HG03558 (cell line): ENCODE measurements around the gene ZYG11B.
"Not testable (repeated sequence)": the region's sequence is repeated elsewhere in the genome, so short reads cannot be mapped to it uniquely, and the experiment has no call there.

ENCODE experiments used
- ATAC-seq: cut with Tn5 transposase; IDR thresholded peaks from one replicate; pipeline ENCODE4 v1.9.1; 2021; ENCODE audit warnings: moderate number of reproducible peaks; ENCODE audit not compliant: unreplicated experiment; ENCODE audit errors: extremely low read depth

ZYG11B gene

GRCh38 chr1:52706941-52707926, 19.0 kb upstream of the ZYG11B start:
- ATAC-seq: no peak

DNA sequence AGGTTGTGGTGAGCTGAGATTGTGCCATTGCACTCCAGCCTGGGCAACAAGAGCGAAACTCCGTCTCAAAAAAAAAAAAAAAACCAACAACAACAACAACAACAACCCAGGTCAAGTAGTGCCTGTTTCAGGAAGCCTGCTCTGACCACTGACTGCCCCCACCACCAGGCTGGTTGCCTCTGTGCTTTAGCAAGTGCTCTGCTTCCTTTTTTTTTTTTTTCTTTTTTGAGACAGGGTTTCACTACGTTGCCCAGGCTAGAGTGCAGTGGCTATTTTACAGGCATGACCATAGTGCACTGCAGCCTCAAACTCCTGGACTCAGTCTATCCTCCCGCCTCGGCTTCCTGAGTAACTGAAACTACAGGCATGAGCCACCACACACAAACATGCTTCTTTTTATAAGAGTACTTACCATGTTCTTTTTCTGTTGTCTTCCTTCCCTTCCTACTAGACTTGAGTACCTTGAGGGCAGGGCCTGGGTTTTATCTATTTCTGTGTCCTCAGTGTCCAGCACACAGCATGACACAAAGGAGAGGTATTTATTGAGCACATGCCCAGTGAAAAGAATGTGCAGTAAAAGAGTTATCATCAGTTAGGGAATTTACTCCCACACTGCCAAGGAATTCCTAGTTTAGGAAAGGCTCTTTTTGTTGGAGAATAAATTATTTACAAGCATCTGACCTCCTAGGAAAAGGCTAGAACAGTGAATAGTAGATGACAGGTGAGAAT, 18.2 kb upstream of the ZYG11B start:
- ATAC-seq: no peak

DNA sequence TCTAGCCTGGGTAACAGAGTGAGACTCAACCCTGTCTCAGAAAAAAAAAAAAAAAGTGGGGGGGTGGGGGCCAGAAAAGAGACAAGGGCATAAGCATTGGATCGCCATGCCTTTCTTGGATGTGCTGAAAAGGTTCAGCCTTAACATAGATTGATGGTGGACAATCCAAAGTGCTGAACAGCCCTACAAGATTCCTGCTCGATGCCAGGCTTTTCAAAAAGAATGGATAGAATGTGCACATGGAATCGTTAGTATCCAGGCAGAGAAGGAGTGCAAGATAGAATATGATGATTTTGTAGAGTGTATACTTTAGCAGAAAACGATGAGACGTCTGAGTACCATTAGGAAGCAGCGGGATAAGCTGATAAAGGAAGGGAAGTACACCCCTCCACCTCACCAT, 17.2 kb upstream of the ZYG11B start:
- ATAC-seq: no peak

GRCh38 chr1:52713590-52713989, 12.7 kb upstream of the ZYG11B start:
- no peak for ATAC-seq

DNA sequence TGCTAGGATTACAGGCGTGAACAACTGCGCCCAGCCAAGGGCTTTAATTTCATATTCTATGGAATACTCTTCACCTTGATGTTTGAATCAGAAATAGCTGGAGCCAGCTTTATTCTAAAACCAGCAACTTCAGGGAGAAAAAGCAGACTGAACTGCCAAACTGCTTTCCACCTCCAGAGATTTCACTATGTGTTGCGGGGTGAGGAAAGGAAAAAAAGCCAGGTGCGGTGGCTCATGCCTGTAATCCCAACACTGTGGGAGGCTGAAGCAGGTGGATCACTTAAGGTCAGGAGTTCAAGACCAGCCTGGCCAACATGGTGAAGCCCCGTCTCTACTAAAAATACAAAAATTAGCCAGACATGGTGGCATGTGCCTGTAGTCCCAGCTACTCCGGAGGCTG, 11.0 kb upstream of the ZYG11B start:
- not testable (repeated sequence) for ATAC-seq

GRCh38 chr1:52723260-52723659, 3.0 kb upstream of the ZYG11B start:
- no peak for ATAC-seq

- ATAC-seq: no peak
Observed at GRCh38 chr1:52725903-52726264, 369 bp upstream of the ZYG11B start.

- ATAC-seq: no peak
Observed at GRCh38 chr1:52727114-52727586, 897 bp downstream of the ZYG11B start.

DNA sequence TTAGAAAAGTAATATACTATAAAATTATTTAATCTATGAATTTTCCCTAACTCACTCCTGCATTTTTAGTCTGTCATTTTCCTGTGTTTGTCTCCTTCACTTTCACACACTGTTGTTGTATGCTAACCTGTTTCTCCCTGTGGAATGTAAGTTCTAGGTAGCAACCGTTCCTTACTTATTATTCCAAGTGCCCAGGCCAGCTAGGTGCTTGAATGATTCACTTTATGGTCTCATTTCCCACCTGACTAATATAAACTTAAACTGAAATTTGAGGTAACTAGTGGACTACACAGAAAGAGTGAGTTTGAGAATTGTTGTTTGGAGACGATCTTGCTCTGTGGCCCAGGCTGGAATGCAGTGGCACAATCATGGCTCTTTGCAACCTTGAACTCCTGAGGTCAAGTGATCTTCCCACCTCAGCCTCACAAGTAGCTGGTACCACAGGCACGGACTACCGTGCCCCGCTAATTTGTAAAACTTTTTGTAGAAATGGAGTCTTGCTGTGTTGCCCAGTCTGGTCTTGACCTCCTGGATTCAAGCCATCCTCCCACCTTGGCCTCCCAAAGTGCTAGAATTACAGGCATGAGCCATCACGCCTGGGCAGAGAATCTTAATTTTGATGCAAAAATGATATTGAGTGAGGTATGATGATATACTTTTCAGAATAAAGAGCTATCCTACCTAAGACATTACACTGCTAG, 1.9 kb downstream of the ZYG11B start:
- ATAC-seq: no peak

GRCh38 chr1:52733368-52733767, 7.1 kb downstream of the ZYG11B start:
- no peak for ATAC-seq

DNA sequence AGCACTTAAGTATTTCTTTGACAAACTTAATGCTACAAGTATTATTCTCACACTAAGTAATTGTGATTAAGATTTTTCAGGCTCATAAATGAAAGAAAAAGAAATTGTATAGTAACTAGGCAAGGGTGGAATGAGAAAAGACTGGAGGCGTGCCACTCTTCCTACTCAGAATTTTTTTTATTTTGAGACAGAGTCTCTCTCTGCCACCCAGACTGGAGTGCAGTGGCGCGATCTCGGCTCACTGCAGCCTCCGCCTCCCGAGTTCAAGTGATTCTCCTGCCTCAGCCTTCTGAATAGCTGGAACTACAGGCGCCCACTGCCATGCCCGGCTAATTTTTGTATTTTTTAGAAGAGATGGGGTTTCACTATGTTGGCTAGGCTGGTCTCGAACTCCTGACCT, 9.1 kb downstream of the ZYG11B start:
- ATAC-seq: not testable (repeated sequence)

- ATAC-seq: no peak
Observed at GRCh38 chr1:52738148-52738547, 11.9 kb downstream of the ZYG11B start.

DNA sequence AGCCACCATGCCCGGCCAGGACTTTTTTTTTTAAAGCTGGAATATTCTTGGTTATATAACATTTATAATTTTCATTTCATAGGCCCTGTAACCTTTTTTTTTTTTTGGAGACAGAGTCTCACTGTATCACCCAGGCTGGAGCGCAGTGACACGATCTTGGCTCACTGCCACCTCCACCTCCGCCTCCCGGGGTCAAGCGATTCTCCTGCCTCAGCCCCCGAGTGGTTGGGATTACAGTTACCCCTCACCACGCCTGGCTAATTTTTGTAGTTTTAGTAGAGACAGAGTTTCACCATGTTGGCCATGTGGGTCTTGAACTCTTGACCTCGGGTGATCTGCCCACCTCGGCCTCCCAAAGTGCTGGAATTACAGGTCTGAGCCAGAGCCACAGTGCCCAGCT, 12.6 kb downstream of the ZYG11B start:
- no peak for ATAC-seq

GRCh38 chr1:52739699-52740467, 13.6 kb downstream of the ZYG11B start:
- ATAC-seq: no peak

DNA sequence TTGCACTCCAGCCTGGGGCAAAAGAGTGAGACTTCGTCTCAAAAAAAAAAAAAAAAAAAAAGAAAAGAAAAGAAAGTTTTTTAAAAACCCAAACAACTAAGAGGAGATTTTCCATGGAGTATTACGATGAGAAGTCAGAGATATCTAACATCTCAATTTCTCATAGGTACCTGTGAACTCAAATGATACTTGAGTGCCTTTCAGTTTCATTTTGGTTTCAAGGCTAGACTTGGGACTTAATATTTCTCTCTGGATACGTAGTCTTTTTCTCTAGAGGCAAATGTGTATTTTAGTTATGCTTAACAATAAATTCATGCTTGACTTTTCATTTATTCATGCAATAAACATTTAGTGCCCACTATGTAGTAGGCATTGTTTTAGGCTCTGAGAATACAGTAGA, 15.0 kb downstream of the ZYG11B start:
- no peak for ATAC-seq

DNA sequence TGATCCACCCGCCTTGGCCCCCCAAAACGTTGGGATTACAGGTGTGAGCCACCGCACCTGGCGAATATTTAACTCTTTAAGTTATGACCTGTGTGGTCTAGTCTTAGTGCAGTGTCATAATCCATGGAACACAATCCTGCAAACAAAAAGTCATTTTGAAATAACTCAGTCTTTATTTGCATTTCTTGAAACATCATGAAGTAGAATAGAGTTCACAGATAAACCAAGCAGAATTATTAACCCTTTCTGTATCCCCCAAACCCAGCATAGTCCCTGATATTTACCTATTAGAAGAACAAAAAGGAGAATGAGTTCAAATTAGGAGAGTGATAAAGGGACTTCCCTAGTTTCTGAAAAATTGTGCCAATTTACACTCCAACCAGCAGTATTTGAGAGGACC, 19.9 kb downstream of the ZYG11B start:
- ATAC-seq: no peak

DNA sequence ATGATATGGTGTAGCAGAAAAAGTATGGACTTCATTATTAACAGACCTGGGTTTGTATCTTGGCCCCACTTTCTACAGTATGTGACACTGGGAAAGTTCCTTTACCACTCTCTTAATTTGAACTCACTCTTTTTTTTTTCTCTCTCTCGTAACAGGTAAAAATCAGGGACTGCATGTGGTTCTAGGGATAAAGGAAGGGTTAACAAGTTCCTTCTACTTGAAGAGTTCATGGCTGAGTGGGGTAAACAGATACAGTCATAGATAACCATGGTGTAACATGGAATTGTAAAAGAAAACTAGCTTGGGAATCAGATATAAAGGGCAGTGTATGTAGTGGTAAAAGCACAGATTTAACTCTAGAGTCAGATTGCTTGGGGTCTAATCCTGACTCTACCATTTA, 21.2 kb downstream of the ZYG11B start:
- no peak for ATAC-seq

DNA sequence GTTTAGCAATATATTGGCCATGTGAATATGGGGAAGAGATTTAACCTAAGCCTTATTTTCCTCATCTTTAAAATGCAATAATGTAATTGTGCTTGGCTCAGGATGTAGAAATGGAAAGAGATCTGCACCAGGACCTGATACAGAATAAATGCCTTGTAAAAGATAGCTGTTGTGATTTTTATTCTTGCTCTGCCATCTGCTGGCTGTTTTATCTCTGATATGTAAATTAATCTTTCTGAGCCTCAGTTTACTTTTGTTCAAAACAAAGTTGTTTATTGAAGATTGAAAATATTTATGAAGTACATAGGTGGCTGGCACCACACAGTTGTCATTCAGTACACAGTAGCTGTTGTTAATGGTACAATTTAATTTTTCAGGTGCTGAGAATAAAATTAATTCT, 21.9 kb downstream of the ZYG11B start:
- ATAC-seq: no peak

DNA sequence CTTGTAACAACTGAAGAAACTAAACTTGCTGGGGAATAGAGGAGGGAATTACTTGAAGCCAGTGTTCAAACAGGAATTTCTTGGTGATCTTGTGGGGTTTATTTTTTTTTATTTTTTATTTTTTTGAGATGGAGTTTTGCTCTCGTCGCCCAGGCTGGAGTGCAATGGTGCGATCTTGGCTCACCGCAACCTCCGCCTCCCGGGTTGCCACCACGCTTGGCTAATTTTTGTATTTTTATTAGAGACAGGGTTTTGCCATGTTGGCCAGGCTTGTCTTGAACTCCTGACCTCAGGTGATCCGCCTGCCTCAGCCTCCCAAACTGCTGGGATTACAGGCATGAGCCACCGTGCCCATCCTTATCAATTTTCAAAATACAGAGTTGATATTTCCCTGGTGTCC, 23.2 kb downstream of the ZYG11B start:
- not testable (repeated sequence) for ATAC-seq

- not testable (repeated sequence) for ATAC-seq
Observed at GRCh38 chr1:52750139-52750538, 23.9 kb downstream of the ZYG11B start.
